Measurements from ENCODE around the gene CDRT15.
"Not testable (repeated sequence)": the region's sequence is repeated elsewhere in the genome, so short reads cannot be mapped to it uniquely, and the experiment has no call there.

Gene CDRT15

DNA sequence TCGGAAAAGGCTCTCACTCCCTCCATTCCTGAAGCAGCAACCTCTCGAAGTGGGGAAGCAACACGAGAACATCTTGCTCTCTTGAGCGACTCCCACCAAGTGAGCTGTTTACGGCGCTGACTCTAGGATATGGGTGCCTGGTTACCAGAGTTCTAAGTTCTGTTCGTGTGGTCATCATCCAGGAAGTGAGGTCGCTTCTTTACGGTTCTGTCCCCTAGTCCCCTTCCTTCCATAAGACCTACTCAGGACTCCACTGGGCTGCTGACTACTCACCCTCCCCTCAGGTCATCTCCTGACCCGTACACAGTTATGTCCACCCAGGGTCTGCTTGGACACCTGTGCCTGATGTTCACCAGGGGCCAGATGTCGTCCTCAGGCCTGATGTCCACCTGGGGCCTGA, at the start of gene CDRT15:
Gene CDRT15 (minus strand): TSS at position 101 of the 400 bp plus-strand sequence. CDS start 29 bp downstream, at position 72.
- DNase-seq, result not testable (repeated sequence)

- DNase-seq, result no peak
Observed at GRCh38 chr17:14282726-14283125, 46.1 kb upstream of the CDRT15 start.

DNA sequence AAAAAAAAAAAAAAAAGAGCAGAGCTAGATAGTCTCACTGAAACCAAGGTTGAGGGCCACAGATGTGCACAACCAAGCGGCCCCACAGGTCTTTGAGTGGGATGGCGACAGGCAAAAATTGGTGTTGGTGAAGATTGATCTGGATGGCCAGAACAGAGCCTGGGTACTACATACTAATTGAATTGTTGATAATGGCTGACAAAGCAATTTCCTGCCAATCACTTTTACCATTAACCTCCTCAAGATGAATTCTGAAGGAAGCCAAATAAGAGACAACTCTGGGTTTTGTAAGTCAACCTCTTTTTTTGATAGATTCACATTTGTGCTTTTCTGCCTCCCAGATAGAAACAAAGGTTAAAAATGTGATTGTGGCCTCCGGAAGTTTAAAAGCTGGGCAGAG, 44.9 kb upstream of the CDRT15 start:
- DNase-seq, result no peak

- DNase-seq, result no peak
Observed at GRCh38 chr17:14276535-14277250, 40.0 kb upstream of the CDRT15 start.

DNA sequence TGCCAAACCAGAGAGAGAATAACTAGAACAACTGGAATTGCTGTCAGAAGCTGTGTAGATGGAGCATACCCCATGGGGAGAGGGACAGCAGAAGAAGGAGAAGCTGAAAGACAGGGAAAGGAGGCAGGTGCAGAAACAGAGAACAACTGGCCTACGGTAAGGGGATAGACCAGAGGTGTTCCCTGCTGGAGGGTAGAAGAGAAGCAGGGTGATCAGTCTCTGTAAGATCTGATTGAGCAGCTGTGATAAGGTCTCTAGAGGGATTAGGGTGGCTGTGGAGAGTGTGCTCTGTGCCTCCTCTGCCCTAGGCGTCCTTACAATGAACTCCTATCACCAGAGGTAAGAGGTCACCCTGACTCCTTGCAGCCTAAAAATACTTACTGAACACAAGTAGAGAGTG, 33.8 kb upstream of the CDRT15 start:
- no peak for DNase-seq

GRCh38 chr17:14269473-14269872, 32.8 kb upstream of the CDRT15 start:
- no peak for DNase-seq

- no peak for DNase-seq
Observed at GRCh38 chr17:14268264-14268663, 31.6 kb upstream of the CDRT15 start.

DNA sequence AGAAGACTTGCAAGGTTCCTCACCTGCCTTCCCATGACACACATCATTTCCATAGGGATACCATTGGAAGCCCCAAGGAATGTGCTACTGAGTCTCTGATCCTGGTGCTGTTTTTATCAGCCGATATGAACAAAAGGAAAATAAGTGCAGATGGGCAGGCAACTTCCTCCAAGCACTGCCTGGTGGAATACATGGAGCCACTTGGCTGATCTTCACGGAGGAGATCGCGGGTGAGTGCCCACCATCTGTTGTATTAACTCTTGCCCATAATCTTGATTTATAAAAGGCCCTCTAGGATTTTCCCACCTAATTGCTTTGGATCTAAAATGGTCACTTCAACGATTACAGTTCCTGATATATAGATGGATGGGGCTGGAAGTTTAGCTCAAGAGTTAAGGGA, 24.7 kb upstream of the CDRT15 start:
- peak in 1 of 2 experiments; percentile 28 for DNase-seq

- no peak for DNase-seq
Observed at GRCh38 chr17:14245629-14246028, 9.0 kb upstream of the CDRT15 start.

GRCh38 chr17:14245002-14245401, 8.3 kb upstream of the CDRT15 start:
- no peak for DNase-seq

- not testable (repeated sequence) for DNase-seq
Observed at GRCh38 chr17:14239271-14239670, 2.6 kb upstream of the CDRT15 start.

- not testable (repeated sequence) for DNase-seq
Observed at GRCh38 chr17:14236032-14236431, 630 bp downstream of the CDRT15 start.

- DNase-seq, result not testable (repeated sequence)
Observed at GRCh38 chr17:14235047-14235446, 1.6 kb downstream of the CDRT15 start.

- not testable (repeated sequence) for DNase-seq
Observed at GRCh38 chr17:14231187-14231586, 5.5 kb downstream of the CDRT15 start.

GRCh38 chr17:14228903-14229302, 7.8 kb downstream of the CDRT15 start:
- peak in 1 of 2 experiments; percentile 1 for DNase-seq

- no peak for DNase-seq
Observed at GRCh38 chr17:14227052-14227451, 9.6 kb downstream of the CDRT15 start.

- no peak for DNase-seq
Observed at GRCh38 chr17:14225254-14225980, 11.2 kb downstream of the CDRT15 start.

- no peak for DNase-seq
Observed at GRCh38 chr17:14222611-14223010, 14.1 kb downstream of the CDRT15 start.

- DNase-seq, result no peak
Observed at GRCh38 chr17:14214271-14214670, 22.4 kb downstream of the CDRT15 start.

GRCh38 chr17:14212401-14212800, 24.3 kb downstream of the CDRT15 start:
- DNase-seq, result no peak

GRCh38 chr17:14211801-14212200, 24.9 kb downstream of the CDRT15 start:
- DNase-seq, result no peak

DNA sequence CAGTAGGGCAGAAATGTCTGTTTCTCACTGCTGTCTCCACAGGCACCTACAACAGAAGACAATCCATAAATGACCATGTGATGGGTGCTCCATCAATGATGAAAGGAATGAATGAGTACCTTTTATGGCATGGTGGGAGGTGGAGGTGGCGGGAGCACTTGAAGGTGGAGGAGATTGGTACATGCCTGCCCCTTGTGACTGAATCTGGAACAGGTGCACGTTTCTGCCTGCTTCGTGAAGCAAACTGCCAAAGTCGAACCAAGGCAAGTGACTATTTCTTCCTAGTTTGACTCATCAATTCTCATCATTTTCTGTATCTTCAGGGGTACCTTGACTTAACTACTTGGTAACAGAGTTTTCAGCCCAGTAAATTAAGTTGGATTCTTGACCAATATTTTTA, 25.4 kb downstream of the CDRT15 start:
- no peak for DNase-seq

- DNase-seq, result no peak
Observed at GRCh38 chr17:14209215-14209614, 27.4 kb downstream of the CDRT15 start.

- no peak for DNase-seq
Observed at GRCh38 chr17:14207791-14208190, 28.9 kb downstream of the CDRT15 start.

All from NCI-H446 (cell line).